Pons (tissue), 1 donor: ENCODE measurements around the gene PLA2G15.
"Not testable (repeated sequence)": the region's sequence is repeated elsewhere in the genome, so short reads cannot be mapped to it uniquely, and the experiment has no call there.

ENCODE experiments used
- DNase-seq: peaks from one replicate; pipeline ENCODE4 v3.0.0-alpha.2; 2016; ENCODE audit warnings: low spot score

PLA2G15 gene

GRCh38 chr16:68279726-68280558 lies 34.8 kb downstream of the PLA2G15 start:
- no peak for DNase-seq

DNA sequence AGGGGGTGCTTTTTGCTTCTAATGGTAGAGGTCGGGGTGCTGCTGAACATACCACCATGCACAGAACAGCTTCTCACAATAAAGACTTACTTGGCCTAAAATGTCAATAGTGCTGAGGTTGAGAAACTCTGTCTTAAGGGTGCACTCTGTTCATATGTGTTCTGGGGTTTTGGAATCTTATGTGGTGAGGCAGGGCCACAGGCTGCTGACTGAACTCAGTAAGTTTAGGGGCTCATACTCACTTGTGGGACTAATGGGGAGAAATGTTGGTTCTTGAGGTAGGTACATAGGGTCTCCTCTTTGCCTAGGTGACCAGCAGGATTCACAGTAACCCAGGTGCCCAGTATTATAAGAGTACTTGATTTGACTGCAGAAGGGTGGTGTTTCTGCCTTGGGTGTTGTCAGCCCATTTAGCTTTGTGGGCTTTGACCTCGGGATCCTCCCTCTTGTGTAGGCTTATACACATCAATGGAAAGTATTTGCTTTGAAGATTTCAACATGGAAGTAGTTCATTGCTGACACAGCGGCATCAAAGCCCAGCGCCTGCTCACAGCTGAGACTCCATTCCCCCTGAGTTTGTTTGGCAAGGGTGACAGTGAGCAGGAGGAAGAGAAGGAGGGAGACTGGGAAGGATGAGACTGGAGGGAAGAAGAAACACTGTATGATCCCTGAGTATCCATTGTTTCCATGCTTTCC lies 36.3 kb downstream of the PLA2G15 start:
- DNase-seq: no peak

- DNase-seq: no peak
These were observed 36.9 kb downstream of the PLA2G15 start for GRCh38 chr16:68282064-68282452.

DNA sequence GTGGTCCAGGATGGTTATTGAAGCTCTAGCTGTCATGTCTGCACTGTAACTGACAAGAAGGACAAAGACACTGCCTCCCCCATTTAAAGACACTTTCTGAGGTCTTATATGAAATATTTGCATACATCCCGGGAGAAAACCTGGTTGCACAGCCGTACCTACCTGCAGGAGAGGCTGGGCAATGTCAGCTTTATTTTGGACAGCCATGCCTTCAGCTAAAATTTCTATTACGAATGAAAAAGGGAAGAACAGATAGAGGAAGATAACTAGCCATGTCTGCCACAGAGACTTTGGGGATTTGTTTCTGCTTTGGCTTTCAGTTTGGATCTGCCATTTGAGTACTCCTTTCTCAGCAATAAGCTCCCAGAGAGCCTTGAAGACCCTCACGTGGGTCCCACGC lies 38.2 kb downstream of the PLA2G15 start:
- peak; percentile 29 for DNase-seq

DNA sequence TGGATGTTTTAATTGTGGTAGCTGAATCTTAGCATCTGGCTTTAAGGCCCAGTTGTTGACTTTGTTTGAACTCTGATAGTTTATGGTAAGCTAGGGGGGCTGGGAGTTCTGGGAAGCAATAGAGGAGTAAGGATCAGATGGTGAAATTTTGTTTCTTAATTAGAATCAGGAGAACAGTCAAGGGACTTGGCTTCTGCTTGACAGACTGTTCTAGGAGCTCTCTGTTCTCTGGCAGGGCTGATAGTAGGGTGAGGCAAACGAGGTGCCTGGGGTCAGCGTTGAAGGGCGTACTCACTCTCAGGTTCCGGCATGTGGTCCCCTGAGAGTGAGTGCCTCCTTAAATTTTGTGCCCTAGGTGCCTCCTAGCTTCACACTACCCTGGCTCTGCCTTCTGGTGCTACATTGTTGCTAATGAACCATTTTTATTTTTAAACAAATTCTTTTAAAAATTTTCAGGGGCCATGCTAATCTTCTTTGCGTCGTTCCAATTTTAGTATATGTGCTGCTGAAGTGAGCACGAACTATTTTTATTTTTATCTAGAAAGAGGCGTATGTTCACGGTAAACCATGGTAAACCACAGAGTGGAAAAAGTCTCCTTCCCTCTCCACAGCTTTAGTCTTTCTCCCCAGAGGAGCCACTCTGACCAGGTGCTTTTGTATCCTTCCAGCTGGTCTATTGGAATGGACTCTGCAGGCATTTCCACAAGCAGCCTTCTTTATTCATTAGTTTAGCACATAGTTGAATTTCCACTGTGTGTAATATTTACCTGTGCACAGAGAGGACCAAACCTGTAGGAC lies 38.8 kb downstream of the PLA2G15 start:
- no peak for DNase-seq

GRCh38 chr16:68284847-68285246 lies 39.7 kb downstream of the PLA2G15 start:
- peak; percentile 53 for DNase-seq

DNA sequence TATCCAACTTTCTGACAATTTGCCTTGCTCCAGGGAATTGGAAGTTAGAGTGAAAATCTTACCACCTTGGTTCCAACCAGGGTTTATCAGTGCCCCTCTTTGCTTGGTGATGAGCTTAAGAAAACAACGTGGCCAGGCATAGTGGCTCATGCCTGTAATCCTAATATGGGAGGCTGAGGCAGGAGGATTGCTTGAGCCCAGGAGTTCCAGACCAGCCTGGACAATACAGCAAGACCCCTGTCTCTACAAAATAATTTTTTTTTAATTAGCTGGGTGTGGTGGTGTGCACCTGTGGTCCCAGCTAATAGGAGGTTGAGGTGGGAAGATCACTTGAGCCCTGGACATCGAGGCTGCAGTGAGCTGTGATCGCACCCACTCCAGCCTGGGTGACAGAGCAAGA lies 40.5 kb downstream of the PLA2G15 start:
- no peak for DNase-seq

GRCh38 chr16:68286153-68287074 lies 41.2 kb downstream of the PLA2G15 start:
- DNase-seq: peak; percentile 38

- no peak for DNase-seq
These were observed 42.4 kb downstream of the PLA2G15 start for GRCh38 chr16:68287276-68288251.

DNA sequence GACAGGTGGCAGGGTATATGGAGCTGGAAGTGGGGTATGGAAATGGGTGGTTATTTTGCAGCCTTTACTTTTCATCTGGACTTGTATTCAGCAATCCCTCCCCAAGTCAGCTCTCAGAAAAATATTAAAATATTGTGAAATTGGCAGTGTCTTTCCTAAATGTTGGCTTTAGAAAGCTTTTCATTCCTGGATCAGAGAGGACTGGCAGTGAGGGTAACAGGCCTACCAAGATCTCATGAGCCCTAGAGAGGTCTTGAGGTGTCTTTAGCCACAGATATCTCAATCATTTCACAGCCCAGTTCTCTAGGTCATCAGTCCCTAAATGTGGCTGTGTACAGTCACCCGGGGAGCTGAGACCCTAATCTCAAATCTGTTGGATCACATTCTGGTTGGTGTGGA lies 43.1 kb downstream of the PLA2G15 start:
- no peak for DNase-seq

- DNase-seq: not testable (repeated sequence)
These were observed 43.6 kb downstream of the PLA2G15 start for GRCh38 chr16:68288796-68289195.

DNA sequence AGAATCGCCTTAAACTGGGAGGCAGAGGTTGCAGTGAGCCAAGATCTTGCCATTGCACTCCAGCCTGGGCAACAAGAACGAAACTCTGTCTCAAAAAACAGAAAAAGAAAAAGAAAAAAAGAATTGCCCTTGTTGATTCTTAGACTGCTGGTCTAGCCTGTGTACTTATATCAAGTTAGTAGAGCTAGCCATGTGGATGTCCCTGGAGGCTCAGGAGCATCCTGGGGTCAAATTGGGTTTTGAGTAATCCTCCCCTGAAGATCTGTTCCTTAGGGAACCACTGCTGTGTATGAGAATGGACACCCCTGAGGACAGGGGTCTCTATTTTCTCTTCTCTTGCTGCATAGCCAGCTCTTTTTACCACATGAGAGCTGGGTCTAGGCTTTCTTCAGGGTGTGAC lies 44.0 kb downstream of the PLA2G15 start:
- no peak for DNase-seq

- no peak for DNase-seq
These were observed 44.6 kb downstream of the PLA2G15 start for GRCh38 chr16:68289621-68290329.

GRCh38 chr16:68290450-68290849 lies 45.3 kb downstream of the PLA2G15 start:
- DNase-seq: no peak

- DNase-seq: no peak
These were observed 46.1 kb downstream of the PLA2G15 start for GRCh38 chr16:68291227-68291626.

GRCh38 chr16:68292425-68292824 lies 47.3 kb downstream of the PLA2G15 start:
- no peak for DNase-seq

DNA sequence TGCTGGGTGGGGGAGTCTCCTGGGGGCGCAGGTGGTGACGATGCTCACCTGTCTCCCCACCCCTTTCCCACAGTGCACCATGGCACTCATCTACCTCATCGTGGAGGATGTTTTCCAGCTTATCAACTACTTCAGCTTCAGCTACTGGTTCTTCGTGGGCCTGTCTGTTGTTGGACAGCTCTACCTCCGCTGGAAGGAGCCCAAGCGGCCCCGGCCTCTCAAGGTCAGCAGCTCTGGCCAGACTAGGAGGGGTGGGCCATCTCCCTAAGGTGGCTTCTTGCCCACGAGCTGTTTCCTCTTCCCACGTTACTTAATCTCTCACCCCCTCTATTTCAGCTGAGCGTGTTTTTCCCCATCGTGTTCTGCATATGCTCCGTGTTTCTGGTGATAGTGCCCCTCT lies 51.1 kb downstream of the PLA2G15 start:
- no peak for DNase-seq

DNA sequence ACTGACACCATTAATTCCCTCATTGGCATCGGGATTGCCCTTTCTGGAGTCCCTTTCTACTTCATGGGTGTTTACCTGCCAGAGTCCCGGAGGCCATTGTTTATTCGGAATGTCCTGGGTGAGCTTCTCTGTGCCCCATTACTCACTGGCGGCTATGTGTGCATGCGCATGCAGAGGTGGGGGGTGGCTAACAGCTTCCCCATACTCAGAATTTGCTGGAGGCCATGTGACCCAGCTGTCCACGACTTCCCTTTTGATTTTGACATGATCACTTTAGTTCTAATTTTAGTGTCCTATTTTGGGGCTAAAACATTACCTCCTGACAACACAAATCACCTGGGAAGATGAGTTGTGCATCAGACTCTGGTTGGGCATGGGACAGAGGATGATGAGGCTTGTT lies 51.5 kb downstream of the PLA2G15 start:
- DNase-seq: no peak

DNA sequence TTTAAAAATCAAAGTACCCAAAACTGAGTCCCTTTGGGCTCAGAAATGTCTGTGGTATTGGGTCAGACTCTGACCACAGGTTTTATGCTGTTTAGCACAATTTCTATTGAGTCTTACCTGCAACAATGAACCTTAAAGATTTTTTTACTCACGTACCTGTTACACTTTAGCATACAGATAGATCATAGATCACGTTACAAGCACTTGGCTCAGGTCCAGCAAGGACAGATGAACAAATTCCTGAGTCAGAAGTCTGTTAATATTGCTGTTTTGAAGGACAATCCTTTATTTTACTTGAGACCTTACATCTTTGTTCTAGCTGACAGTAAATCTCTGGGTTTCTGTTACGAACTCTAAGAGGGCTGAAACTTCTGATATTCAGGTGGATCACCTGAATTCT lies 52.7 kb downstream of the PLA2G15 start:
- DNase-seq: no peak

- DNase-seq: no peak
These were observed 53.1 kb downstream of the PLA2G15 start for GRCh38 chr16:68298312-68298711.
